ENCODE data around the gene CBX8. TPM values are rescaled to one million over a fixed set of nuclear protein-coding genes. Genes with fewer than 3 reads are reported as not detected.

CBX8 gene
- total and polyA plus RNA-seq, 2 of the 13 experiments (the other 11 are each of a cell fraction or from before 2014, with no cell fraction given), result 0.34 to 12.6 TPM

DNA sequence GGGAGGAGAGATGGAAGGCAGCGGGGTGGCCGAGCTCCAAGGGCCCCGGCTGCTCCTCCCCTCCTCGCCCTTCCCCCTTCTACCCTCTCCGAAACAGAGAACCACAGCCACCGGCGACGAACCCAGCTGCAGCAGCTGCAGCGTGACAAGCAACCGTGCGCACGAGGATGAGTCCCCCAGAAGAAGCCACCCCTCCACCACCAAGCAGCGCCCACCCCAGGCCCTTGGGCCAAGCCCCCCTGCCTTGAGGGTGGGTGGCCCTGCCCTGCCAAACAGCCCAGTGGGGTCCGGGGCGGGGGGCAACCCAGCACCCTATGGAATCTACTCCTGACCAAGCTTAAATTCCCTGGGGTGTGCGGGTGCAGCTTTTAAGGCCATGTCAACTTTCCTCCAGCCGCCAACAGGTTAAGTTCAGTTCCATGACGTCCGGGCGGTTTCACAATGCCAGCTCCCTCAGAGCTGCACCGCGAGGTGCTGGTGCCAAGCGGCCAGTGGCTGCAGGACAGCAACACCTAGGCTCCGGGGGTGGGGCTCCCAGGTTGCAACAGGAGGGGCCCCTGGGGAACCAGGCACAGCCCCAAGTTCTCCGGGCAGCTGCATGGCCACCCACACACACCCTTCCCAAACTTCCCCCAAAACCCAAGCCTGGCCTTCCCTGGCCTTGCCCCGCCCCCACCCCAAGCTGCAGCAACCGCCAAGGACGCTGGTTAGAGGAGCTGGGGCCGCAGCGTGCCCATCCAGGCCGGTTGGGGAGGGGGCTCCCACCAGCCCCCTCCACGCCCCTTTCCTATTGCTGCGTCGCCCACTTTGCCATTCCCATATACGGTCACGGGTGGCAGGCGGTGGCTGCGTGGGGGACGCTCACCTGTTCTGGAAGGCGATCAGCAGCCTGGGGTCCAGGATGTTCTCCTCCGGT lies 40.4 kb upstream of the CBX8 start (continued):
- TF ChIP-seq, protein P1, sequence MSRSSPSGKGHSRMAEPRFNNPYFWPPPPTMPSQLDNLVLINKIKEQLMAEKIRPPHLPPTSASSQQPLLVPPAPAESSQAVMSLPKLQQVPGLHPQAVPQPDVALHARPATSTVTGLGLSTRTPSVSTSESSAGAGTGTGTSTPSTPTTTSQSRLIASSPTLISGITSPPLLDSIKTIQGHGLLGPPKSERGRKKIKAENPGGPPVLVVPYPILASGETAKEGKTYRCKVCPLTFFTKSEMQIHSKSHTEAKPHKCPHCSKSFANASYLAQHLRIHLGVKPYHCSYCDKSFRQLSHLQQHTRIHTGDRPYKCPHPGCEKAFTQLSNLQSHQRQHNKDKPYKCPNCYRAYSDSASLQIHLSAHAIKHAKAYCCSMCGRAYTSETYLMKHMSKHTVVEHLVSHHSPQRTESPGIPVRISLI (CRISPR knock-in tag; IDR thresholded peaks at IDR 0.05; ENCODE audit: borderline replicate concordance), result 0 out of 2 replicates have a peak, but pooled peaks have one; percentile 24
- TF ChIP-seq FOXP1 (IDR thresholded peaks at IDR 0.05) (no peak), FOXP1 (CRISPR knock-in tag; IDR thresholded peaks at IDR 0.05) (no peak), NFYC (CRISPR knock-in tag; IDR thresholded peaks at IDR 0.05) (no peak), ZNF160 (CRISPR knock-in tag; IDR thresholded peaks at IDR 0.05) (peak; percentile 44; the same call in 1 of the 2 replicates), ZBTB21 (CRISPR knock-in tag; IDR thresholded peaks at IDR 0.05) (peak; percentile 65; the same call in 1 of the 2 replicates), SP1 (IDR thresholded peaks at IDR 0.05) (no peak), SP1 (CRISPR knock-in tag; IDR thresholded peaks at IDR 0.05) (0 out of 2 replicates have a peak, but pooled peaks have one; percentile 20), SAP130 (CRISPR knock-in tag; IDR thresholded peaks at IDR 0.05; ENCODE audit: low read depth) (peak; percentile 68; the same call in 1 of the 2 replicates), TBP (CRISPR knock-in tag; IDR thresholded peaks at IDR 0.05) (no peak), PAWR (CRISPR knock-in tag; IDR thresholded peaks at IDR 0.05; ENCODE audit: borderline replicate concordance) (no peak), ZNF674 (CRISPR knock-in tag; IDR thresholded peaks at IDR 0.05; ENCODE audit: low read depth) (no peak), POLR2AphosphoS5 (IDR thresholded peaks at IDR 0.05; ENCODE audit: low read depth, low read length) (0 out of 2 replicates have a peak, but pooled peaks have one; percentile 26), HNRNPLL (IDR thresholded peaks at IDR 0.05; ENCODE audit: low read depth, low read length, poor library complexity, severe bottlenecking) (peak; percentile 25), FLYWCH1 (CRISPR knock-in tag; IDR thresholded peaks at IDR 0.05) (no peak), RBM39 (IDR thresholded peaks at IDR 0.05; ENCODE audit: low read depth, low read length, poor library complexity, severe bottlenecking) (peak; percentile 82), HIVEP1 (CRISPR knock-in tag; IDR thresholded peaks at IDR 0.05) (no peak), ZNF329 (CRISPR knock-in tag; IDR thresholded peaks at IDR 0.05; ENCODE audit: low read depth) (peak; percentile 69), ZNF556 (CRISPR knock-in tag; IDR thresholded peaks at IDR 0.05; ENCODE audit: borderline replicate concordance) (no peak; the same call in 1 of the 2 replicates), DMAP1 (CRISPR knock-in tag; IDR thresholded peaks at IDR 0.05) (peak; percentile 30; the same call in 1 of the 2 replicates)
- TF ChIP-seq, protein P2, sequence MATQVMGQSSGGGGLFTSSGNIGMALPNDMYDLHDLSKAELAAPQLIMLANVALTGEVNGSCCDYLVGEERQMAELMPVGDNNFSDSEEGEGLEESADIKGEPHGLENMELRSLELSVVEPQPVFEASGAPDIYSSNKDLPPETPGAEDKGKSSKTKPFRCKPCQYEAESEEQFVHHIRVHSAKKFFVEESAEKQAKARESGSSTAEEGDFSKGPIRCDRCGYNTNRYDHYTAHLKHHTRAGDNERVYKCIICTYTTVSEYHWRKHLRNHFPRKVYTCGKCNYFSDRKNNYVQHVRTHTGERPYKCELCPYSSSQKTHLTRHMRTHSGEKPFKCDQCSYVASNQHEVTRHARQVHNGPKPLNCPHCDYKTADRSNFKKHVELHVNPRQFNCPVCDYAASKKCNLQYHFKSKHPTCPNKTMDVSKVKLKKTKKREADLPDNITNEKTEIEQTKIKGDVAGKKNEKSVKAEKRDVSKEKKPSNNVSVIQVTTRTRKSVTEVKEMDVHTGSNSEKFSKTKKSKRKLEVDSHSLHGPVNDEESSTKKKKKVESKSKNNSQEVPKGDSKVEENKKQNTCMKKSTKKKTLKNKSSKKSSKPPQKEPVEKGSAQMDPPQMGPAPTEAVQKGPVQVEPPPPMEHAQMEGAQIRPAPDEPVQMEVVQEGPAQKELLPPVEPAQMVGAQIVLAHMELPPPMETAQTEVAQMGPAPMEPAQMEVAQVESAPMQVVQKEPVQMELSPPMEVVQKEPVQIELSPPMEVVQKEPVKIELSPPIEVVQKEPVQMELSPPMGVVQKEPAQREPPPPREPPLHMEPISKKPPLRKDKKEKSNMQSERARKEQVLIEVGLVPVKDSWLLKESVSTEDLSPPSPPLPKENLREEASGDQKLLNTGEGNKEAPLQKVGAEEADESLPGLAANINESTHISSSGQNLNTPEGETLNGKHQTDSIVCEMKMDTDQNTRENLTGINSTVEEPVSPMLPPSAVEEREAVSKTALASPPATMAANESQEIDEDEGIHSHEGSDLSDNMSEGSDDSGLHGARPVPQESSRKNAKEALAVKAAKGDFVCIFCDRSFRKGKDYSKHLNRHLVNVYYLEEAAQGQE (IDR thresholded peaks at IDR 0.05; ENCODE audit: borderline replicate concordance in 1 of 2, low read depth in 1 of 2, low read length in 2 of 2), result no peak
- TF ChIP-seq, protein P3, sequence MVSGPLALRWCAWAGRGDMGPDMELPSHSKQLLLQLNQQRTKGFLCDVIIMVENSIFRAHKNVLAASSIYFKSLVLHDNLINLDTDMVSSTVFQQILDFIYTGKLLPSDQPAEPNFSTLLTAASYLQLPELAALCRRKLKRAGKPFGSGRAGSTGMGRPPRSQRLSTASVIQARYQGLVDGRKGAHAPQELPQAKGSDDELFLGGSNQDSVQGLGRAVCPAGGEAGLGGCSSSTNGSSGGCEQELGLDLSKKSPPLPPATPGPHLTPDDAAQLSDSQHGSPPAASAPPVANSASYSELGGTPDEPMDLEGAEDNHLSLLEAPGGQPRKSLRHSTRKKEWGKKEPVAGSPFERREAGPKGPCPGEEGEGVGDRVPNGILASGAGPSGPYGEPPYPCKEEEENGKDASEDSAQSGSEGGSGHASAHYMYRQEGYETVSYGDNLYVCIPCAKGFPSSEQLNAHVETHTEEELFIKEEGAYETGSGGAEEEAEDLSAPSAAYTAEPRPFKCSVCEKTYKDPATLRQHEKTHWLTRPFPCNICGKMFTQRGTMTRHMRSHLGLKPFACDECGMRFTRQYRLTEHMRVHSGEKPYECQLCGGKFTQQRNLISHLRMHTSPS (CRISPR knock-in tag; IDR thresholded peaks at IDR 0.05; ENCODE audit: low read depth), result peak; percentile 79

Data from HepG2 (cell line).